Adrenal gland (tissue), 12 donors: ENCODE results near the gene PPTC7. TPM values are rescaled to one million over a fixed set of nuclear protein-coding genes. Genes with fewer than 3 reads are reported as not detected.
"Not testable (repeated sequence)": the region's sequence is repeated elsewhere in the genome, so short reads cannot be mapped to it uniquely, and the experiment has no call there.

Experiments used
- DNase-seq, 7 donors: peaks; one replicate each; pipeline ENCODE4 v3.0.0-alpha.2; 2019 to 2020
- H3K27ac ChIP-seq, 5 donors: fragments of 200-600 bp; sonication (generic) in 4 of 5; 1 replicate in 3 of 5; 2 replicates in 2 of 5; pipeline versions ENCODE4 v1.5.1 to v1.8.0; 2016 to 2020; ENCODE audit warnings: mild to moderate bottlenecking in 1 of 5
- H3K27me3 ChIP-seq: fragments of 200-600 bp; 2 replicates; pipeline ENCODE4 v1.8.0; 2021
- H3K36me3 ChIP-seq, 2 donors: fragments of 200-600 bp; replicated peaks in 1 of 2; 1 replicate in 1 of 2; 2 replicates in 1 of 2; pipeline versions ENCODE4 v1.5.1 to v1.8.0; 2018 to 2022
- H3K4me1 ChIP-seq, 2 donors: fragments of 200-600 bp; replicated peaks in 1 of 2; 1 replicate in 1 of 2; 2 replicates in 1 of 2; pipeline versions ENCODE4 v1.5.1 to v1.8.0; 2018 to 2021
- H3K4me3 ChIP-seq, 4 donors: fragments of 200-600 bp; sonication (generic) in 3 of 4; one replicate each; pipeline ENCODE4 v1.5.1; 2016 to 2018
- H3K9me3 ChIP-seq, 3 donors: fragments of 200-600 bp; sonication (generic) in 1 of 3; replicated peaks in 1 of 3; 1 replicate in 2 of 3; 2 replicates in 1 of 3; pipeline versions ENCODE4 v1.5.1 to v1.8.0; 2016 to 2021
- CTCF ChIP-seq, 6 experiments: fragments of 450-650 bp in 4 of 6; fragments of 200-600 bp in 2 of 6; sonication (generic) in 1 of 6; IDR thresholded peaks; 1 replicate in 5 of 6; 2 replicates in 1 of 6; pipeline versions ENCODE4 v1.5.1 to v1.8.0; 2016 to 2021; ENCODE audit warnings: antibody characterized with exemption in 6 of 6, mild to moderate bottlenecking in 2 of 6, moderate library complexity in 1 of 6
- POLR2A ChIP-seq, 2 donors: fragments of 450-650 bp; IDR thresholded peaks; one replicate each; pipeline ENCODE4 v1.6.1; 2017; ENCODE audit warnings: antibody characterized with exemption in 2 of 2, mild to moderate bottlenecking in 2 of 2, moderate library complexity in 1 of 2
- WGBS, 4 donors: extraction: QIAGEN DNeasy Blood & Tissue Kit in 2 of 4; methylation state at CpG; one replicate each; pipeline versions ENCODE4 v1.1.5 to v1.1.7; 2013 to 2017; 5-methylcytosine and 5-hydroxymethylcytosine counted together
- intact Hi-C, 2 donors: fragments of 100-400 bp; cut with DNase I; formaldehyde crosslinking; loops; one replicate each; pipeline versions ENCODE4 v1.14.1 to v1.15.0; 2022 to 2023
- polyA plus RNA-seq, 3 donors: library from polyadenylated mRNA; stranded (reverse); fragments of 200-250 nt in 2 of 3; fragments of 350-450 nt in 1 of 3; fragmentation: Illumina TruSeq in 1 of 3; extraction: RNeasy Lipid Tissue Mini Kit (QIAGEN cat#74804) in 1 of 3; gene quantifications; one replicate each; pipeline ENCODE4 v1.2.3, GENCODE V29; 2013 to 2014
- total RNA-seq, 9 donors: library from RNA; depleted of rRNA in 4 of 9; stranded (reverse); fragments of >200 nt in 4 of 9; fragments of 120-200 nt in 1 of 9; fragmentation: NEBNext Ultra II Directional in 1 of 9; extraction: Animal tissue kit (Norgen Biotek cat#: 25700) in 1 of 9; gene quantifications; one replicate each; pipeline versions ENCODE4 v1.1.0 to v1.2.4, GENCODE V29; 2013 to 2023
- donor health status: healthy with polysubstance abuse.
- donor health status: Bipolar disorder and iron deficiency.
- donor health status: DM: yes; HTN: yes; CAD: no.
- donor health status: DM: no; HTN: no; CAD: no.
- donor health status: DM: no; HTN: no; CAD: no.
- donor health status: DM: yes; HTN: yes; CAD: no.

The PPTC7 gene
- total and polyA plus RNA-seq, 12 donors = 7.1 to 43.4 (median 20.1) TPM

DNA sequence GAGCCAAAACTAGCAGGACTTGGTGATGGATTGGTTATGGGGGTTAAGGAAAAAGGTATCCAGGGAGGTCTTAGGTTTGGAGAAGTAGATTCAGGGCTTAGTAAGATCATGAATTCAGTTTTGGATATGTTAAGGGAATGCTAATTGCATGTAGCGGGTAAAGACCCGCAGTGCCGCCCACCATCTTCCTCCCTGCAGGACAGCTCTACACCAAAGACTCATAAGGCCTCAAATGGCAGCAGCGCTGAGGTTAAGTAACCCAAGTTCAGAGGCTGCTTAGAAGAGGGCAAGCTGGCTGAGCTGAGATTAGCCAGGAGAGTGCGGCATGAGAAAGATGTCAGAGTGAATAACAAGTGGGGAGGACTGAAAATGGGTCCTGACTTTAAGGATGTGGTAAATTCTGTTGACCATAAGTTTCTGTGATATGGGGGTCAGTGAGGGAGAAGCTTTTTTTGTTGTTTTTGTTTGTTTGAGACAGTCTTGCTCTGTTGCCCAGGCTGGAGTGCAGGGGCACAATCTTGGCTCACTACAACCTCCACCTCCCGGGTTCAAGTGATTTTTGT is 54.8 kb downstream of the PPTC7 start:
- DNase-seq = peak in 1 of 7 donors; percentile 7
- intact Hi-C loops = no loop called here
- Histone ChIP-seq H3K4me1 (peaks cover 11 to 16% of the 10 kb centered on the region in 2 donors), H3K9me3 (no peaks in the 10 kb centered on the region), H3K4me3 (no peak overlapping the region), H3K27ac (no peak overlapping the region), H3K36me3 (no peaks in the 10 kb centered on the region), H3K27me3 (no peaks in the 10 kb centered on the region)
- TF ChIP-seq POLR2A (IDR thresholded peaks at IDR 0.05) (no peak), CTCF (IDR thresholded peaks at IDR 0.05) (no peak)
- 94 to 97% (median 95%) methylated on average over 6 of the region's 6 CpGs for WGBS, 4 donors

DNA sequence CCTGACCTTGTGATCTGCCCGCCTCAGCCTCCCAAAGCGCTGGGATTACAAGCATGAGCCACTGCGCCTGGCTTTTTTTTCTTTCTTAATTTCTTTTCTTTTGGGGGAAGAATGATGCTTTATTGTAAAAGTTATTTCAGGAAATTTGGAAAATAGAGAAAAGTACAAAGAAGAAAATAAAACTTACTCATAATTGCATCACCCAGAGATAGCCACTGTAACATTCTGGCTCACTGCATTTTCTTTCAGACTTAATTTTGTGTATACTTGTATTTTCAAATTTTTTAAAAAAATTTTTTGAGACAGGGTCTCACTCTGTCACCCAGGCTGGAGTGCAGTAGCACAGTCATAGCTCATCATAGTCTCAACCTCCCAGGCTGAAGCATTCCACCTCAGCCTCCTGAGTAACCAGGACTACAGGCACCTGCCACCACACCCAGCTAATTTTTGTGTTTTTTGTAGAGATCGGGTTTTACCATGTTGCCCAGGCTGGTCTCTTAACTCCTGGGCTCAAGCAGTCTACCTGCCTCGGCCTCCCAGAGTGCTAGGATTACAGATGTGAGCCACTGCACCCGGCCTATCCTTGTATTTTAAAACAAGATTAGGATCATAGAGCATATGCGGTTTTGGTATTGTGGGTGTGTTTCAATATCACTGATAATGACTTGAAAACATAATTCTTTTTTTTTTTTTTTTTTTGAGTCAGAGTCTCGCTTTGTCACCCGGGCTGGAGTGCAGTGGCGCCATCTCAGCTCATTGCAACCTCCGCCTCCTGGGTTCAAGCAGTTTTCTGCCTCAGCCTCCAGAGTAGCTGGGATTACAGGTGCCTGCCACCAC is 62.0 kb downstream of the PPTC7 start:
- DNase-seq, H3K36me3 ChIP-seq, H3K27me3 ChIP-seq, H3K9me3 ChIP-seq, H3K4me1 ChIP-seq, intact Hi-C loops, H3K4me3 ChIP-seq, H3K27ac ChIP-seq: not testable (repeated sequence)
- WGBS, 4 donors = 91 to 94% (median 91%) methylated on average over 10 to 11 of the region's 11 CpGs

DNA sequence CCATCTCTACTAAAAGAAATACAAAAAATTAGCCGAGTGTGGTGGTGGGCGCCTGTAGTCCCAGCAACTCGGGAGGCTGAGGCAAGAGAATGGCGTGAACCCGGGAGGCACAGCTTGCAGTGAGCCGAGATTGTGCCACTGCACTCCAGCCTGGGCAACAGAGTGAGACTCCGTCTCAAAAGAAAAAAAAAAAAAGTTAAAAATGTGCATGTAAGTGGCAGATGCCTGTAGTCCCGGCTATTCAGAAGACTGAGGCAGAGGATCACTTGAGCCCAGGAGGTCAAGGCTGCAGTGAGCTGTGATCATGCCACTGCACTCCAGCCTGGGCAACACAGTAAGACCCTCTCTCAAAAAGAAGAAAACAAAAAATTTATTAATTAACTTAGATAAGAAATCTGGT is 65.1 kb downstream of the PPTC7 start:
- WGBS, 4 donors = 82 to 92% (median 89%) methylated on average over 8 of the region's 8 CpGs
- DNase-seq, intact Hi-C loops: not testable (repeated sequence)

DNA sequence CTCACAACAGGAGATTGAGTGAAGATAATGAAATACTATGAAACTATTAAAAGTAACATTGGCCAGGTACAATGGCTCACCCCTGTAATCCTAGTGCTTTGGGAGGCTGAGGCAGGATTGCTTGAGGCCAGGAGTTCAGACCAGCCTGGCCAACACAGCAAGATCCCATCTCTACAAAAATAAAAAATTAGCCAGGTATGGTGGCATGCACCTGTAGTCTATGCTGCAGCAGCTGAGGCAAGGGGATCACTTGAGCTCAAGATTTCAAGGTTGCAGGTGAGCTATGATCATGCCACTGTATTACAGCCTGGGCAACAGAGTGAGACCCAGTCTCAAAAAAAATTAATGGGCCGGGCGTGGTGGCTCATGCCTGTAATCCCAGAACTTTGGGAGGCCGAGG is 66.1 kb downstream of the PPTC7 start:
- TF ChIP-seq CTCF (IDR thresholded peaks at IDR 0.05) = no peak
- no peak for TF ChIP-seq POLR2A (IDR thresholded peaks at IDR 0.05)
- WGBS, 4 donors = 67 to 82% (median 74%) methylated on average over 3 of the region's 3 CpGs
- H3K27me3 ChIP-seq = no peaks in the 10 kb centered on the region
- no peak for DNase-seq
- intact Hi-C loops = loop anchor here in 1 of 2 donors (2.0 kb wide), 1 partner anchor 80 kb away; no protein-coding TSS in a partner anchor
- H3K27ac ChIP-seq = no peak overlapping the region
- no peak overlapping the region for H3K4me3 ChIP-seq
- H3K9me3 ChIP-seq = no peaks in the 10 kb centered on the region
- H3K4me1 ChIP-seq = peaks cover 0 to 4% of the 10 kb centered on the region in 2 donors
- no peaks in the 10 kb centered on the region for H3K36me3 ChIP-seq

More for the DNA sequence above, 65.1 kb downstream of the PPTC7 start:
- not testable (repeated sequence) for H3K9me3 ChIP-seq, H3K27me3 ChIP-seq, H3K36me3 ChIP-seq, H3K4me1 ChIP-seq, H3K4me3 ChIP-seq, H3K27ac ChIP-seq

DNA sequence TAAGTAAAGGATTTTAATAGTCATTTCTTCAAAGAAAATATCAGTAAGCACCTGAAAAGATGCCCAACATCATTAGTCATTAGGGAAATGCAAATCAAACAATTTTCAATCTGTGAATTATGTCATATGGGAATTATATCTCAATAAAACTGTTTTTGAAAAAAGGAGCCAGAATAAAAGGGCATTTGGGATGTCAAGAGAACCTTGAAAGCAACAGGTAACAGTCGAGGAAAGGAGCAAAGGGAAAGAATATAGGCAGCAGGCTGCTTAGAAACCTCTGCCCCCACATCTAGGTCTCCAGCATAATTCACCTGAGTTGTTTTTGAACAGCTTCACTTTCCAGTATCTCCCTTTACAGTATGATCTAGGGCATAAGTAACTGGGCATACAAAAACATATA is 68.8 kb downstream of the PPTC7 start:
- no peak overlapping the region for H3K27ac ChIP-seq
- no peak overlapping the region for H3K4me3 ChIP-seq
- TF ChIP-seq CTCF (IDR thresholded peaks at IDR 0.05) = no peak
- peaks cover 0 to 4% of the 10 kb centered on the region in 2 donors for H3K4me1 ChIP-seq
- intact Hi-C loops = loop anchor here in 1 of 2 donors (5.0 kb wide), 1 partner anchor 83 kb away; no protein-coding TSS in a partner anchor
- DNase-seq = no peak
- 52 to 79% (median 64%) methylated on average over 1 of the region's 1 CpG for WGBS, 4 donors
- no peaks in the 10 kb centered on the region for H3K9me3 ChIP-seq
- H3K36me3 ChIP-seq = no peaks in the 10 kb centered on the region
- no peaks in the 10 kb centered on the region for H3K27me3 ChIP-seq
